H1 (cell line): ENCODE results near the gene NUDC. TPM values are rescaled to one million over a fixed set of nuclear protein-coding genes. Genes with fewer than 3 reads are reported as not detected.

Source experiments
- KDM4A ChIP-seq: IDR thresholded peaks from one replicate; pipeline ENCODE4 v1.7.1; 2012; ENCODE audit warnings: low read depth, mild to moderate bottlenecking, moderate library complexity, low read length, inconsistent platforms; ENCODE audit not compliant: severe bottlenecking
- SRF ChIP-seq: IDR thresholded peaks from 2 replicates; pipeline ENCODE4 v1.6.1; 2011; ENCODE audit warnings: mild to moderate bottlenecking, low read depth, low read length, moderate library complexity
- polyA plus RNA-seq, 7 experiments: library from polyadenylated mRNA; depleted of rRNA in 3 of 7; stranded (reverse) in 5 of 7; unstranded in 2 of 7; fragments of >200 nt in 5 of 7; fragments of 200-250 nt in 2 of 7; gene quantifications; 1 replicate in 5 of 7; 2 replicates in 1 of 7; 4 replicates in 1 of 7; pipeline versions ENCODE4 v1.2.1 to v1.2.3, GENCODE V29; 2011 to 2013; ENCODE audit warnings: missing spikeins in 2 of 7, mixed read lengths in 2 of 7
- total RNA-seq: library from RNA; stranded (reverse); fragmentation: NEBNext Ultra II Directional; extraction: Animal tissue kit (Norgen Biotek cat#: 25700); gene quantifications from 2 replicates; pipeline ENCODE4 v1.2.1, GENCODE V29; 2021

Gene NUDC
- total and polyA plus RNA-seq, 2 of the 8 experiments (the other 6 are each of a cell fraction or from before 2014, with no cell fraction given): 43.2 to 131 TPM

DNA sequence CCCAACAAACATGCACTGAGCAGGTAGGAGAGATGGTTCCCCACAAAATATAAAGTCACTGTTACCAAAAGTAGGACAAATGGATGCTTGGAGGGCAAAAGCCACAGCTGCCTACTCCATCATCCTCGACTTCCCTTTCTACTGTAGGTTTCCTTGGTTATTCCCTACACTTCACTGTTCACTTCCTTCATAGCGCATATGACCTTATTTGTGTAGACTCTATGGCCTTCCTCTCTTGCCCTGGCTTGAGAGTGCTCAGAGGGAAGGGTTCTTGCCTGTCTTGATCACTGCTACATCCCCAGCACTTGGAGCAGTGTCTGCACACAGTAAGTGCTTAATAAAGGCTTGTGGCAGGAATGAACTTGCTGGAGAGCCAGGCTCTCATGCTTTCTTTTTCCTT, 57.4 kb downstream of the NUDC start (continued):
- TF ChIP-seq SRF (no peak), KDM4A (no peak)
- TF ChIP-seq, all 59 proteins: peak for 0
